GM19468 (cell line): ENCODE data around the gene ASMTL.

Experiments used
- ATAC-seq: cut with Tn5 transposase; IDR thresholded peaks from one replicate; pipeline ENCODE4 v1.9.1; 2021; ENCODE audit warnings: mild to moderate bottlenecking, moderate library complexity, moderate number of reproducible peaks; ENCODE audit not compliant: unreplicated experiment; ENCODE audit errors: extremely low read depth

ASMTL gene

DNA sequence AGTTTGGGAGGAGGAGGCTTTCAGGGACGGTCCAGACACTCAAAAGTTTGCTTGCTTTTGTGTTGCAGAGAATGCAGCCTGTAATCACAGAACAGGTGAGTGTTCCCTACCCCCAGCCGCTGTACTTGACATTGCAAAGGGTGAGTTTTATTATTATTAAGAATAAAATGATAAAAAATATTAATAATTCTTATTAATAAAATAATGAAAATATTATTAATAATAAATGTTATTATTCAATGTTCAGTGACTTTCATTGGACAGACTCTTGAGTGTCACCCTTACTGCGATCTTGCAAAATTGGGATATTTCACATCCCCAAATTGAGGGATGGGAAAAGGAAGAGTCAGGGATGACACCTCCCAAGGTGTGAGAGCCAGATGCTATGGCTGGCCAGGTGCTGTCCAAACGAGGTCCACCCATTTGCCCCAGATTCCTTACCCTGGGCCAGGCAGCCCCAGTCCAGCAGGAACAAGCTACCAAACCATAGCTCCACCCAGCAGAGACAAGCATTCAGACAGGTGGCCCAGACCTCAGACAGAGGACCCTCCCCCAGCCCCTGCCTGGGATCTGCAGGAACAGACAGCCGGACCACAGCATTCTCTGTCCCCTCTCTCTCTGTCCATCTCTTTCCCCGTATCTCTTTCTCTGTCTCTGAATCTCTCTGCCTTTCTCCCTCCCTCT lies 93.8 kb downstream of the ASMTL start:
- no peak for ATAC-seq

- ATAC-seq, result no peak
These were observed 94.7 kb downstream of the ASMTL start for GRCh38 chrX:1357993-1358392.

DNA sequence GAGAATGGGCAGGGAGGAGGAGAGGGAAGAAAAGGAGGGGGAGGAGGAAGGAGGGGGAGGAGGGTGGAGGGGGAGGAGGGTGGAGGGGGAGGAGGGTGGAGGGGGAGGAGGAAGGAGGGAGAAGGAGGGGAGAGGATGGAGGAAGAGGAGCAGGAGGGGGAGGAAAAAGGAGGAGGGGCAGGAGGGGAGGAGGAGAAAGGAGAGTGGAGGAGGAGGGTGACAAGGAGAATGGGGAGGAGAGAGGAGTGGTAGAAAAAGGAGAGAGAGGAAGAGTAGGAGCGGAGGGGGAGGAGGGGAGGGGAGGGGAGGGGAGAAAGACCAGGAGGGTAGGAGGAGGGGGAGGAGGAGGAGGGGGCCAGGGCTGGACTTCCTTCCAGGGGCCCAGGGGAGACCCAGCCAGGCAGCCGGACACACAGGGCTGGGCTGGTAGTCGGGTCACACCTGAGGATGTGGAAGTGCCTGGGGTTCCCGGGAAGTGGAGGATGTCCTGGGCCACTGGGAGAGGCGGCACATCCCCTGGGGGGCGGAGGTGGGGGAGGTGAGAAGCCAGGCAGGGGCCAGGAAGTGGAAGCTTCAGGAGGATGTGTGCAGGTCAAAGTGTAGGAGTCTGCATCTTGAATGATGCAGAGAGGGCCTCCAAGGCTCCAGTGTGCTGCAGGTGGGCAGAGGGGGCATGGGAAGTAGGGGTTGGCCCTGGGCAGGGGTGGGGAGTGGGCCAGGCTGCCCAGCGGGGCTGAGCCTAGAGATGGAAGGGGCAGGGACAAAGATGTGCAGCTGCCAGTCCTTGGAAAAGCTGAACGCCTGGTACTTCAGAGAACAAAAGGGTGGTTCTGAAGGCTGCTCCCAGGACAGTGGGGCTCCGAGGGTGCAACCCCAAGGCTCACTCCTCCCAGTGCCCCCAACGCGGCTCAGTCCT lies 97.3 kb downstream of the ASMTL start:
- no peak for ATAC-seq

GRCh38 chrX:1354036-1355019 lies 98.4 kb downstream of the ASMTL start:
- no peak for ATAC-seq
